Activated gamma-delta T cell treated with Interleukin-2 at 50 U/mL for 16 hours (primary cell): ENCODE data around the gene KATNB1.

ENCODE experiments used
- DNase-seq: peaks from one replicate; pipeline ENCODE4 v3.0.0-alpha.2; 2020

The KATNB1 gene

GRCh38 chr16:57747091-57747490 lies 11.5 kb downstream of the KATNB1 start:
- DNase-seq, result no peak

GRCh38 chr16:57747496-57747895 lies 11.9 kb downstream of the KATNB1 start:
- no peak for DNase-seq

- no peak for DNase-seq
These were observed 12.4 kb downstream of the KATNB1 start for GRCh38 chr16:57747996-57748395.

- no peak for DNase-seq
These were observed 13.0 kb downstream of the KATNB1 start for GRCh38 chr16:57748596-57748995.

GRCh38 chr16:57749101-57749692 lies 13.6 kb downstream of the KATNB1 start:
- DNase-seq, result no peak

DNA sequence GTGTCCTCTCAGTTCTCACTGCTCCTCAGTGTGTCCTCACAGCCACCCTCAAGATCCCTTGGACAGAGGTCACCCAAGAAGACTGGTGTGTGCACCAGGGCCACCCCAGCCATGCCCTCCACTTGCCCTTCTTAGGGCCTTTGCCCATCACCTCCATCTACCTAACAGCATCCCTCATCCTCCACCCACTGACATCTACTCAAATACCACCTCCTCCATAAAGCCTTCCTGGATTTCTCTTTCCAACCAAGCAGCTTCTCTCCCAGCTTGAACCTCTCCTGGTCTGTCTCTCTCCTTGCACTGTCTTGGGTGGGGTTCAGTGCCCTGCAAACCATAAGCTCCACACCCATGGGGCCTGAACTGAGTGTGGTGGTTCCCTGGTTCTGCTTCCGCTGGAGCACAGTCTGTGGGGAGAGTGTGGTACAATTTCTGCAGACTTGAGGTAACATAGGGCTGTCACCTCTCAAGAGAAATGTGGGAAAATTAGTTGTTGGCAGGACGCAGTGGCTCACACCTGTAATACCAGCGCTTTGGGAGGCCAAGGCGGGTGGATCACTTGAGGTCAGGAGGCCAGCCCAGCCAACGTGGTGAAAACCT lies 14.4 kb downstream of the KATNB1 start:
- no peak for DNase-seq

DNA sequence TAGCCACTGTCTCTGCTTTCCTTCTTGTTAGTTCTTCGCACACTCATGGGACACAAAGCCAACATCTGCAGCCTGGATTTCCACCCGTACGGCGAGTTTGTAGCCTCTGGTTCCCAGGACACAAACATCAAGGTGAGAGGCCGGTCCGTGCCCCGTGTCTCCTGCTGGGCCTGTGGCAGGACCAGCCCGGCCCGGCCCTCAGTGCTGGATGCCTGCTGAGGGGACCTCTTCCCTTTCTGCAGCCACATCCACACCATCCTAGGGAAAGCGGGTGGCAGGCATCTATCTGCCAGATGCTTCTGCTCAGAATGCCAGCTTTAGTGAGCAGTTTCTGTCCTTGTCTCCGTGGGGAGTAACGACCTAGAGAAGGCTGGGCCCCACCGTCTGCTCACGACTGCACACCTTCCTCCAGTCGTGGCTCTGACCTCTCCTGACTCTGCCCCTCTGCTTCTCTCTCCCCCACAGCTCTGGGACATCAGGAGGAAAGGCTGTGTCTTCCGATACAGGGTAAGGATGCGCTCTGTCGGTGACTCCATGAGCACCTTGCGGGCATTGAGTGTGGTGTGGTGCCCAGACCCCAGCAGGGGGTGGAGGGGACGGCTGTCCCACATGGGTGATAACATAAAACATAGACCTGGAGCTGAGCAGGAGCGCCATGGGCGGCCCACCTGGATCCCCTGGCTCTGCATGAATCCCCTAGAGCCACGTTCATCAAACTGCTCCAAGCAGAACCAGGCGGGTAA lies 15.4 kb downstream of the KATNB1 start:
- no peak for DNase-seq

GRCh38 chr16:57751539-57752202 lies 16.1 kb downstream of the KATNB1 start:
- DNase-seq, result no peak

GRCh38 chr16:57752203-57752580 lies 16.6 kb downstream of the KATNB1 start:
- DNase-seq, result no peak

DNA sequence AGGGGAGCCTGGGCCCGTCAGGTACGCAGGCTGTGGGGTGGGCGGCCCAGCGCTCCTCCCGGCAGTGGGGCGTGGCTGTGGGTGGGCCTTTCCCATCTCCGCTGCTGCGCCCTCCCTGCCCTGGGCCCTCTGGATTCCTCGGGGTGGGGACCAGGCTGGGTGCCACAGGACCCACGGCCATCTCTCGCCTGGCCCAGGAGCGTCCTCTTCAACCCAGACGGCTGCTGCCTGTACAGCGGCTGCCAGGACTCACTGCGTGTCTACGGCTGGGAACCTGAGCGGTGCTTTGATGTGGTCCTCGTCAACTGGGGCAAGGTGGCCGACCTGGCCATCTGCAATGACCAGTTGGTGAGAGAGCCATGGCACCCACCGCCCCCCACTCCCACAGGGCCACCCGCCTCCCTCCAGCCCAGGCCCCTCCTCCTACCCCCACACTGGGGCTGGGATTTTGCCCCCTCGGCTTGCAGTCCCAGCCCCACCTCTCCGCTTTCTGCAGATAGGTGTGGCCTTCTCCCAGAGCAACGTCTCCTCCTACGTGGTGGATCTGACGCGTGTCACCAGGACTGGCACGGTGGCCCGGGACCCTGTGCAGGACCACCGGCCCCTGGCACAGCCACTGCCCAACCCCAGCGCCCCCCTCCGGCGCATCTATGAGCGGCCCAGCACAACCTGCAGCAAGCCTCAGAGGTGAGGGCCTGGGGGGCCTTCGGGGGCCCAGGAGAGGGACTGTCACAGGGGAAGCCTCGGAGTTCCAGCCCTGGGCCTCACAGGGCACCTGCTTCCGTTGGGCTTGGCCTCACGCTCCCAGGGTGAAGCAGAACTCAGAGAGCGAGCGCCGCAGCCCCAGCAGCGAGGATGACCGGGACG lies 17.2 kb downstream of the KATNB1 start:
- DNase-seq, result no peak

- DNase-seq, result no peak
These were observed 18.1 kb downstream of the KATNB1 start for GRCh38 chr16:57753448-57754353.

GRCh38 chr16:57754354-57755060 lies 18.9 kb downstream of the KATNB1 start:
- no peak for DNase-seq

DNA sequence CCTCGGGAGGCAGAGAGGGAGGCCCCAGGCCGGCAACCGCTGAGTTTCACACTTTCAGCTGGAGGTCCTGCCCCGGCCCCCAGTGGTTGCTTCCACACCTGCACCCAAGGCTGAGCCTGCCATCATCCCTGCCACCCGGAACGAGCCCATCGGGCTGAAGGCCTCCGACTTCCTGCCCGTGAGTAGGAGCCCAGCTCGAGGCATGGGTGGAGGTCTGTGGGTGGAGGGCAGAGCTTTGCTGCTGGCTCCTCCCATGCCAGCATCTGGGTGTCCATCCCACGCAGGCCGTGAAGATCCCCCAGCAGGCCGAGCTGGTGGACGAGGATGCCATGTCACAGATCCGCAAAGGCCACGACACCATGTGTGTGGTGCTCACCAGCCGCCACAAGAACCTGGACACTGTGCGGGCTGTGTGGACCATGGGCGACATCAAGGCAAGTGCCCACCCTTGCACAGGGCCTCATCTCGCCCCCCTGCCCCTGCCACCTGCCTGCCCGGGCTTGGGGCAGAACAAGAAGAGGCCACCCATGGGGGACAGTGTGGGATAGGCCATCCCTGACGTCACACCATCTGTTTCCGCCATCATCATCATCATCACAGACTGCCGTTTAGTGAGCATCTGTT lies 19.6 kb downstream of the KATNB1 start:
- DNase-seq, result no peak

DNA sequence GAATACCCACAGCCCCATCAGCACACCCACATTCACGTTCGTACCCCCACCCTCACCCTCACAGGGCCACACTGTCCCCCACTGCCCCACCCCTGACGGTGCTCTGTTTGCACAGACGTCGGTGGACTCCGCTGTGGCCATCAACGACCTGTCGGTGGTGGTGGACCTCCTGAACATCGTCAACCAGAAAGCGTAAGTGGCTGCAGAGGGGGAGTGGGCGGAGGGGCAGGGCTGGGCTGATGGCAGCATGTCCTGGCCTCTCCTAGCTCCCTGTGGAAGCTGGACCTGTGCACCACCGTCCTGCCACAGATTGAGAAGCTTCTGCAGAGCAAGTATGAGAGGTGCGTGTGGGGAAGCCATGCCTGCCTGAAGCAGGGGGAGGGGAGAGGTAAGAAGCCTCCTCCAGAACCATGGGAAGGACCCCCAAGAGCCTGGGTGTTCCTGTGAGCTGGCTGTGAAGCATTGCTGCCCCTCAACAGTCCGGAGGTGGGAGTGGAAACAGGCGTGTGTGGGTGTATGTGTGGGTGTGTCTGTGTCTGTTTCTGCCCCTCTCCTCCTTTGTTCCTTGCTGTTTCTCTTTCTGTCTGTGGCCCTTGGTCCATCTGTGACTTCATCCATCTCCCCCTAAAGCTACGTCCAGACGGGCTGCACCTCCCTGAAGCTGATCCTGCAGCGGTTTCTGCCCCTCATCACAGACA lies 20.3 kb downstream of the KATNB1 start:
- DNase-seq, result no peak

- DNase-seq, result no peak
These were observed 21.1 kb downstream of the KATNB1 start for GRCh38 chr16:57756424-57757325.

DNA sequence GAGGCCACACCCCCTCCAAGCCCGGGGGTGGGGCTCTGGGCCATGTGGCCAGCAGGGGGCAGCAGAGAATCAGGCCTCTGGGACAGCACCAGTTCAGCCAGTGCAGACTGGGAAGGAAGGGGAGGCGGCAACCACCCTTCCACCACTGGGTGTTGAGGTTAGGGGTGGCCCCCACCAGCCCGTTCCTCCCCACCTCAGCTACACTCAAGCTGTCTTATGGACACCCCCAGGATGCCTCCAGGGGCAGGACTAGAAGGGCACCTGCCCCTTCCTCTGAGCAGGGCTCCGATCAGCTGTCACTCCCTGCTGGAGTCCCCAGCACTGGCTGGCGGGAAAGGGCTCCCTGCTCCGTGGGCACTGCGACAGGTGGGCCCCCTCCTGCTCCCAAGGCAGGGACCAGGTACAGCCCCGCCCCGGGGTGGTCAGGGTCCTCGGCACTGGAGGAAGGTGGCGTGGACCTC lies 21.8 kb downstream of the KATNB1 start:
- DNase-seq, result peak; percentile 91

DNA sequence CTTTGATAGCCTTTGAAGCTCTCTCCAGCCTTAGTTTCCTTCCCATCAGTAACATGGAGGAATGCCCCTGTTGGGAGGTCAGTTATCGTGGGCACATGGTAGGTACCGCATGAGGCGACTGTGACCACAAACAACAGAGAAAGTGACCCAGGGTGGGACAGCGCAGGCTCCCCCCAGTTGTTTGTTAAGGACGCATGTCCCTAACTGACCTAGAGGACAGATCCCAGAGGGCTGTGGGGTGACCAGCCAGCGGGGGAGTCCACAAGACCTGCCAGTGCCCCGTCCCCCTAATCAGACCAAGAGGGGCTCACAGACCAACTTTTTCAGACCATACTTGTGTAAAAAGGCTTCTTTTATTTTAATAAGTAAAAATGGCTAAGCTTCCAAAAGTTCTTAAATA lies 22.3 kb downstream of the KATNB1 start:
- no peak for DNase-seq

DNA sequence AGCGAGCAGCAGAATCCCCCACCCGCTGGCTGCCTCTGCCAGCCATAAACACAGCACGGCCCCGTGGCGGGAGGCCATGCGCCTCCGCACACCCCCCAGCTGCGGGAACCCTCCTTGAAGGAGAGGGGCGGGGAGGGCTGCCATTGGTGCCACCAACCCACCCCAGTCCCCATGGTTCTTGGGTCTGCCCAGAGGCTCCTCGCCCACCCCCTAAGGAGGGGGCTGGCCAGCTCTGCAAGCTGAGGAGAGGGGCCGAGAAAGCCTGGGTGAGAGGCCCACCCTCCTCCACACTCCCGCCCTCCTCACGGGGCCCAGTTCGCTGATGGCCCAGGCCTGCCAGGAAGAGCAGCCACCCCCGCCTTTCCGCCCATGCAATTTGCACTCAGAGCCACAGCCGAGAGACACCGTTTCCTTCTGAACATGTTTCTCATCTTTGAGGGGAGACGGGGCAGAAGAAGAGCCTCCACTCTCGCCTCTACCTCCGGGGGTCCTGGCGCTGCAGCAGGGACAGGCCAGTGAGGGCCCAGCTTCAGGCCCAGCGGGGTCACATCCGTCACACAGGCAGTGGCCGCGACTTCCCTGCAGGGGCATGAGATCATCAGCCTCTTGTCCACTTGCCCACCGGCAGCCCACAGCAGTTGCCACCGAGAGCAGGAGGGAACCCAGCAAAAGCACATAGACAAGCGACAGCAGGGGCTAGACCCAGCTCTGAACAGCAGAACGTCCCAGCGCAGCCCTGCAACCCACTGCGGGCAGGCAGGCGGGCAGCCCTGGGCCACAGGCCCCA lies 23.0 kb downstream of the KATNB1 start:
- no peak for DNase-seq
